ENCODE results near the gene TLR10. TPM values are rescaled to one million over a fixed set of nuclear protein-coding genes. Genes with fewer than 3 reads are reported as not detected.

The TLR10 gene
- not detected in 2 replicates for total RNA-seq

DNA sequence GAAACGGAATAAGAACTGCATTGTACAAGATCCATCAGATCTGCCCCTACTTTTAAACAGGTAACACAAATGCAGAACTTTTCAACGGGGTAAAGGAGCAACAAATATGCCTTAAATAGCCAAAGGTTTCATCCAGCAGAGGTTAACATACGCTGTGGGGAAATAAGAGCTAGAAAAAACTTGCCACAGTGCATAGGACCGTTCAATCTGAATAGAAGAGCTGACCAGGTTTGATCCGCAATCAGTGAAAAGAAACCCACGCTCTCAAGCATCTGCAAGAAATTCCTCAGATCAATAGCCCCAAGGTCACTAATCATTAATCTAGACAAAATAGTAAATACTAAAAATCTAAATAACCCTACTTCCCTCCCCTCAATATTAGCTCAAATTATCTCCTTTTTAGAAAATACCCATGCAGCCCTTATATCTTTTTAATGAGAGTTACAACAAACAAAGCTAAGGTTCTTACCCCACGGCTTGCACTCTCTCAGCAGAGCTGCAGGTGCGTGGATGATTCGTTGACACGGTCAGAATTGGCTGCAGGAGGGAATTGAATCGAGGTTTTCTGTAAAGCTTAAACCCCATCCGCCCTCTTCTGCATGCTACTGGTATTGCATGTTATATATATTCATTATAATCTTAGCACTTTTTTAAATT, at the start of gene TLR10:
Gene TLR10 (minus strand): TSS at position 539 of the 657 bp plus-strand sequence. CDS start 7,400 bp downstream, outside the sequence.
- peaks cover 11% of the 10 kb centered on the region for H3K4me1 Mint-ChIP-seq (ENCODE audit: low read depth)
- H3K27me3 Mint-ChIP-seq (ENCODE audit: insufficient read depth) = peaks cover 1% of the 10 kb centered on the region
- peaks cover 2% of the 10 kb centered on the region for H3K36me3 Mint-ChIP-seq (ENCODE audit: low read depth)
- no peak within 1 kb of the TSS for H3K27ac Mint-ChIP-seq
- intact Hi-C loops (cut with micrococcal nuclease) = loop anchor here (1.0 kb wide), 5 partner anchors 22 to 720 kb away; partner anchors contain the start of genes TLR1 and TLR6
- no peak for DNase-seq (ENCODE audit: low spot score)
- no peak within 1 kb of the TSS for H3K4me3 Mint-ChIP-seq
- H3K9me3 Mint-ChIP-seq = no peaks in the 10 kb centered on the region

DNA sequence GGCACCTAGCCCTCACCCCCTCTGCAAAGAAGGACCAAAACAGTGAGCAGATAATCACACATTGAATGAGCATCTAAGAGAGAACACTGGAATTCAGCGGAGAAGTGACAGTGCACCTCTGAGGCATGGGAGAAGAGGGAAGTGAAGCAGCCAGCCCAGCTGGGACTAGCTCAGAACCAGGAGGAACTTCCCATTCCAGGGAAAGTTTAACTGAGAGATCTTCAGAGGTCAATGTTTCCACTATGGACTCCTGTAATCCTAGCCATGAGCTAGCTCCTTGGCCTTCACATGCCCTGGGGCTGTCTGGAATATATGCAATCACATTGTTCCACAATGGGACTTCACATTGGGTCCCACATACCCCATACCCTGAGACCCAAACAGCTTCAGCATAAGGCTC, 49.4 kb upstream of the TLR10 start:
- intact Hi-C loops (cut with micrococcal nuclease) = no loop called here
- H3K4me1 Mint-ChIP-seq (ENCODE audit: low read depth) = peaks cover 2% of the 10 kb centered on the region
- no peak overlapping the region for H3K27ac Mint-ChIP-seq
- no peak for DNase-seq (ENCODE audit: low spot score)
- H3K9me3 Mint-ChIP-seq = peaks cover 28% of the 10 kb centered on the region
- no peak overlapping the region for H3K4me3 Mint-ChIP-seq
- peaks cover 6% of the 10 kb centered on the region for H3K27me3 Mint-ChIP-seq (ENCODE audit: insufficient read depth)
- peaks cover 25% of the 10 kb centered on the region for H3K36me3 Mint-ChIP-seq (ENCODE audit: low read depth)

DNA sequence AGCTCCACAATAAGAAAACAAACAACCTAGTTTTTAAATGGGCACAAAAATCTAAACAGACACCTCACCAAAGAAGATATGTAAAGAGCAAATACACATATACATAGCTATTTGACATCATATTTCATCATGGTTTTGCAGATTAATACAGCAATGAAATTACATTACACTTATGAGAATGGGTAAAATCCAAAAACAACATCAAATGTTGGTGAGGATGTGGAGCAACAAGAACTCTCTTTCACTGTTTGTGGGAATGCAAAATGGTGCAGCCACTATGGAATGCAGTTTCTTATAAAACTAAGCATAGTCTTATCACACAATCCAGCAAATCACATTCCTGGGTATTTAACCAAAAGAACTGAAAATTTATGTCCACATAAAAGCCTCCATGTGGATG, 48.9 kb upstream of the TLR10 start:
- H3K4me3 Mint-ChIP-seq = no peak overlapping the region
- H3K9me3 Mint-ChIP-seq = peaks cover 28% of the 10 kb centered on the region

DNA sequence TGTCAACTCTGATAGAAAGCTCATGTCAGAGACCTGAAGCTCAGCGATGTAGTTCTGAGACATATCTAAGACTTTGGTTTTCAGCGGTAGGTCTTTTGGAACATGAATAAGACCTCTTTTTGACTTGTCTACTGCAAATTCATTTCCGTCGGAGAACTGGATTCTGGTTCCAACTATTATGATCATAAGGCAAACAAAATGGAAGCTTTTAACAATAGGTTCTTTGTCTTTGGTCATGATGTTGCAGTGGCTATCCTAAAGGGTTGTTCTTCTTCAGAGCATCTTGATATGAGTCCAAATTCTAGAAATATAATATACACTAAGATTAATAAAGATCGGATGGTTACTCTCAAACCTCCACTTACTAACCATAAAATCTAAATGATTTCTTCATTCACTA, 46.4 kb upstream of the TLR10 start:
- Mint-ChIP-seq H3K27me3 (ENCODE audit: insufficient read depth) (peaks cover 6% of the 10 kb centered on the region), H3K36me3 (ENCODE audit: low read depth) (peaks cover 37% of the 10 kb centered on the region), H3K27ac (no peak overlapping the region), H3K4me3 (no peak overlapping the region), H3K9me3 (peaks cover 22% of the 10 kb centered on the region), H3K4me1 (ENCODE audit: low read depth) (no peaks in the 10 kb centered on the region)
- no peak for DNase-seq (ENCODE audit: low spot score)
- intact Hi-C loops (cut with micrococcal nuclease) = no loop called here

More for the DNA sequence above, 48.9 kb upstream of the TLR10 start:
- intact Hi-C loops (cut with micrococcal nuclease) = no loop called here
- DNase-seq (ENCODE audit: low spot score) = no peak
- Mint-ChIP-seq H3K27ac (no peak overlapping the region), H3K36me3 (ENCODE audit: low read depth) (peaks cover 25% of the 10 kb centered on the region), H3K27me3 (ENCODE audit: insufficient read depth) (peaks cover 6% of the 10 kb centered on the region), H3K4me1 (ENCODE audit: low read depth) (no peaks in the 10 kb centered on the region)

- Mint-ChIP-seq H3K27me3 (ENCODE audit: insufficient read depth) (peaks cover 1% of the 10 kb centered on the region), H3K36me3 (ENCODE audit: low read depth) (peaks cover 34% of the 10 kb centered on the region), H3K9me3 (peaks cover 29% of the 10 kb centered on the region), H3K4me1 (ENCODE audit: low read depth) (peaks cover 22% of the 10 kb centered on the region), H3K27ac (no peak overlapping the region), H3K4me3 (no peak overlapping the region)
- no peak for DNase-seq (ENCODE audit: low spot score)
- intact Hi-C loops (cut with micrococcal nuclease) = no loop called here
Observed at GRCh38 chr4:38823766-38824165, 41.0 kb upstream of the TLR10 start.

DNA sequence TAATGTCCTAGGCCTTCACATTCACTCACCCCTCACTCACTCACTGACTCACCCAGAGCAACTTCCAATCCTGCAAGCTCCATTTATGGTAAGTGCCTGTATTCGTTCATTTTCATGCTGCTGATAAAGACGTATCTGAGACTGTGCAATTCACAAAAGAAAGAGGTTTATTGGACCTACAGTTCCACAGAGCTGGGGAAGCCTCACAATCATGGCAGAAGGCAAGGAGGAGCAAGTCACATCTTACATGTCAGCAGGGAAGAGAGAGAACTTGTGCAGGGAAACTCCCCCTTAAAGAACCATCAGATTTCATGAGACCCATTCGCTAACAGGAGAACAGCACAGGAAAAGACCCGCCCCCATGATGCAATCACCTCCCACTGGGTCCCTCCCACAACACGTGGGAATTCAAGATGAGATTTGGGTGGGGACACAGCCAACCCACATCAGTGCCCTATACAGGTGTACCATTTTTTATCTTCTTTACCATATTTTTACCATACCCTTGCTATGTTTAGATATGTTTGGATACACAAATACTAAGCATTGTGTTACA, 40.0 kb upstream of the TLR10 start:
- no peak overlapping the region for H3K4me3 Mint-ChIP-seq
- no peak for DNase-seq (ENCODE audit: low spot score)
- intact Hi-C loops (cut with micrococcal nuclease) = no loop called here

DNA sequence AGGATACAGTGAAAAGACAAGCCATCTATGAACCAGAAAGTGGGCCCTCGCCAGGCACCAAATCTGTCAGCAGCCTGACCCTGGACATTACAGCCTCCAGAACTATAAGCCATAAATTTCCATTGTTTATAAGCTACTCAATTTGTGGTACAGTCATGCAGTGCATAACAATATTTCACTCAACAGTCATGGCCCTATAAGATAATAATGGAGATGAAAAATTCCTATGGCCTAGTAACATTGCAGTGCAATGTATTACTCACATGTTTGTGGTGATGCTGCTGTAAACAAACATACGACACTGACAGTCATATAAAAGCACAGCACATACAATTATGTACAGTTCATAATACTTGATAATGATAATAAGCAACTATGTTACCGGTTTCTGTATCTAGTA, 38.9 kb upstream of the TLR10 start:
- no peaks in the 10 kb centered on the region for H3K27me3 Mint-ChIP-seq (ENCODE audit: insufficient read depth)
- no peak overlapping the region for H3K4me3 Mint-ChIP-seq
- peaks cover 27% of the 10 kb centered on the region for H3K36me3 Mint-ChIP-seq (ENCODE audit: low read depth)
- H3K4me1 Mint-ChIP-seq (ENCODE audit: low read depth) = peaks cover 28% of the 10 kb centered on the region
- intact Hi-C loops (cut with micrococcal nuclease) = no loop called here
- no peak for DNase-seq (ENCODE audit: low spot score)
- H3K27ac Mint-ChIP-seq = no peak overlapping the region
- H3K9me3 Mint-ChIP-seq = peaks cover 29% of the 10 kb centered on the region

More for the DNA sequence above, 40.0 kb upstream of the TLR10 start:
- peaks cover 28% of the 10 kb centered on the region for H3K4me1 Mint-ChIP-seq (ENCODE audit: low read depth)
- H3K27me3 Mint-ChIP-seq (ENCODE audit: insufficient read depth) = peaks cover 1% of the 10 kb centered on the region
- no peak overlapping the region for H3K27ac Mint-ChIP-seq
- H3K36me3 Mint-ChIP-seq (ENCODE audit: low read depth) = peaks cover 34% of the 10 kb centered on the region
- H3K9me3 Mint-ChIP-seq = peaks cover 29% of the 10 kb centered on the region

DNA sequence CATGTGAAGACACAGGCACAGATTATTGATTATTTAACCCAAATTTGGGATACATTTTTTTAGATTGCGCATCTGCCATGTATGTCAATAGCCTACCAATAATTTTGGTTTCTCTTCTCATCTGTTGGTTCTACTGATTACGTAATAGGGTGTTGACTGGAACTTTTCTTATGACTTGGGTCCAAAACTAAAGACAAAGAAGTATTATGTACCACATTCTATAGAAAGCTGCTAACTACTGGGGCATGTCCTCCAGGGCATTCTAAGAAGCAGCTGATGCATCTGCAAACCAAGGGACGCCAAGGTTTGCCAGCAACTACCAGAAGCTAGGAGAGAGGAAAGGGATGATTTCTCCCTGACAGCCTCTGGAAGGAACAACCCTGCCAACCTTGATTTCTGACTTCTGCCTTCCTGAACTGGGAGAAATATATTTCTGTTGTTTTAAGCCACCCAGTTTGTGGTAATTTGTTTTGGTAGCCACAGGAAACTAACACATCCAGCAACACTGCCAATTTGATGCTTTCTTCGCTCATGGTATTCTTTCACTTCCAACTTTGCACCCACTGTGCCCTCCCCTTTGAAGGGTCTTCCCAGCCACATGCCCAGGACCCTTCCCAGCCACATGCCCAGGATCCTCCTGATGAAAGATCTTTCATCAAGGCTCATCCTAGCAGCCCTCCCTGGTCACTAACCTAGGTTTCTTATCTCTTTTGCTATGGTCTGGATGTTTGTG, 37.7 kb upstream of the TLR10 start:
- peaks cover 28% of the 10 kb centered on the region for H3K4me1 Mint-ChIP-seq (ENCODE audit: low read depth)
- H3K4me3 Mint-ChIP-seq = peak overlapping the region; percentile 25
- H3K36me3 Mint-ChIP-seq (ENCODE audit: low read depth) = peaks cover 22% of the 10 kb centered on the region
- intact Hi-C loops (cut with micrococcal nuclease) = no loop called here
- H3K9me3 Mint-ChIP-seq = peaks cover 29% of the 10 kb centered on the region
- H3K27ac Mint-ChIP-seq = no peak overlapping the region
- no peak for DNase-seq (ENCODE audit: low spot score)
- no peaks in the 10 kb centered on the region for H3K27me3 Mint-ChIP-seq (ENCODE audit: insufficient read depth)

DNA sequence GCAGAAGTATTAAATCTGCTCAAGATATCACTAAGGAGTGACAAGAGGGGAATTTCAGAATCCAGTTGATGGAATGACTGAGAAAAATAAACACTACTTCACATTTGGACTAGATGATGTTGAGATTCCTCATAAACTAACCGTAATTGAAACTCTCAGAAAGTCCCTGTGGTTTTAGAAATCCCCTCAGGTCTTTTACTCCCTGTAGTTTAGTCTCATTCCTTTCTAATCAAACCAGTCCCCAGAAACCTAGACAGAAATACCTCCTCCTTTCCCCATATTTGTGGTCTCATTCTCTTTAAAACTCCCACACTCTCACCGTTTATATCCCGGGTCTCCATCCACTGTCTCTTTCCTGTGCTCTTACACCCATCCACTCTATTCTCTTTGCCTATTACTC, 36.8 kb upstream of the TLR10 start:
- no peaks in the 10 kb centered on the region for H3K27me3 Mint-ChIP-seq (ENCODE audit: insufficient read depth)
- peak overlapping the region; percentile 23 for H3K4me3 Mint-ChIP-seq
- H3K4me1 Mint-ChIP-seq (ENCODE audit: low read depth) = peaks cover 32% of the 10 kb centered on the region
- peaks cover 18% of the 10 kb centered on the region for H3K36me3 Mint-ChIP-seq (ENCODE audit: low read depth)
- peak overlapping the region; percentile 72 for H3K27ac Mint-ChIP-seq
- no peak for DNase-seq (ENCODE audit: low spot score)
- intact Hi-C loops (cut with micrococcal nuclease) = loop anchor here (1.0 to 5.0 kb wide), 2 partner anchors 15 to 168 kb away; partner anchors contain the start of gene TLR1
- peaks cover 26% of the 10 kb centered on the region for H3K9me3 Mint-ChIP-seq

- H3K36me3 Mint-ChIP-seq (ENCODE audit: low read depth) = peaks cover 18% of the 10 kb centered on the region
- intact Hi-C loops (cut with micrococcal nuclease) = loop anchor here (5.0 kb wide), 1 partner anchor 169 kb away; no protein-coding TSS in a partner anchor
- H3K4me3 Mint-ChIP-seq = no peak overlapping the region
- H3K4me1 Mint-ChIP-seq (ENCODE audit: low read depth) = peaks cover 40% of the 10 kb centered on the region
- no peak for DNase-seq (ENCODE audit: low spot score)
- no peak overlapping the region for H3K27ac Mint-ChIP-seq
- peaks cover 23% of the 10 kb centered on the region for H3K9me3 Mint-ChIP-seq
- no peaks in the 10 kb centered on the region for H3K27me3 Mint-ChIP-seq (ENCODE audit: insufficient read depth)
Observed at GRCh38 chr4:38818441-38818976, 35.7 kb upstream of the TLR10 start.

- Mint-ChIP-seq H3K27me3 (ENCODE audit: insufficient read depth) (no peaks in the 10 kb centered on the region), H3K4me1 (ENCODE audit: low read depth) (peaks cover 45% of the 10 kb centered on the region)
- no peak for DNase-seq (ENCODE audit: low spot score)
Observed at GRCh38 chr4:38815885-38816782, 33.3 kb upstream of the TLR10 start.

GRCh38 chr4:38814386-38814785, 31.6 kb upstream of the TLR10 start:
- no peak for DNase-seq (ENCODE audit: low spot score)
- Mint-ChIP-seq H3K27ac (no peak overlapping the region), H3K9me3 (peaks cover 14% of the 10 kb centered on the region), H3K36me3 (ENCODE audit: low read depth) (peaks cover 19% of the 10 kb centered on the region), H3K4me3 (no peak overlapping the region), H3K4me1 (ENCODE audit: low read depth) (peaks cover 29% of the 10 kb centered on the region), H3K27me3 (ENCODE audit: insufficient read depth) (no peaks in the 10 kb centered on the region)
- intact Hi-C loops (cut with micrococcal nuclease) = no loop called here

More at GRCh38 chr4:38815885-38816782, 33.3 kb upstream of the TLR10 start:
- H3K9me3 Mint-ChIP-seq = peaks cover 14% of the 10 kb centered on the region
- H3K4me3 Mint-ChIP-seq = no peak overlapping the region
- H3K36me3 Mint-ChIP-seq (ENCODE audit: low read depth) = peaks cover 19% of the 10 kb centered on the region
- intact Hi-C loops (cut with micrococcal nuclease) = loop anchor here (5.0 kb wide), 1 partner anchor 171 kb away; no protein-coding TSS in a partner anchor
- no peak overlapping the region for H3K27ac Mint-ChIP-seq

All from activated T-helper 1 cell treated with anti-CD3 and anti-CD28 coated beads, Interleukin-12 subunit alpha, Interleukin-12 subunit beta, Interleukin-2, Interleukin-4 antibody, amounts not matched to agents 30 ng/mL and 10 ng/mL and 1 ng/mL, durations not matched to agents 14 hours and 24 hours and 36 hours (primary cell).